Measurements from ENCODE around the gene ZNF536.

The ZNF536 gene

GRCh38 chr19:30567536-30568232 lies 195.5 kb downstream of the ZNF536 start:
- no peak for DNase-seq

GRCh38 chr19:30570194-30570593 lies 198.0 kb downstream of the ZNF536 start:
- DNase-seq = no peak

GRCh38 chr19:30577551-30578105 lies 205.4 kb downstream of the ZNF536 start:
- no peak for DNase-seq

- DNase-seq = no peak
Observed at GRCh38 chr19:30579419-30579818, 207.2 kb downstream of the ZNF536 start.

- no peak for DNase-seq
Observed at GRCh38 chr19:30580673-30581072, 208.5 kb downstream of the ZNF536 start.

- DNase-seq = no peak
Observed at GRCh38 chr19:30584090-30584489, 211.9 kb downstream of the ZNF536 start.

GRCh38 chr19:30587869-30588268 lies 215.7 kb downstream of the ZNF536 start:
- no peak for DNase-seq

- no peak for DNase-seq
Observed at GRCh38 chr19:30590596-30591229, 218.5 kb downstream of the ZNF536 start.

- no peak for DNase-seq
Observed at GRCh38 chr19:30593356-30593755, 221.2 kb downstream of the ZNF536 start.

- no peak for DNase-seq
Observed at GRCh38 chr19:30593975-30594745, 222.0 kb downstream of the ZNF536 start.

- no peak for DNase-seq
Observed at GRCh38 chr19:30596268-30596667, 224.1 kb downstream of the ZNF536 start.

- no peak for DNase-seq
Observed at GRCh38 chr19:30596813-30597399, 224.7 kb downstream of the ZNF536 start.

GRCh38 chr19:30598688-30599087 lies 226.5 kb downstream of the ZNF536 start:
- no peak for DNase-seq

GRCh38 chr19:30602661-30603350 lies 230.6 kb downstream of the ZNF536 start:
- no peak for DNase-seq

GRCh38 chr19:30604657-30605056 lies 232.5 kb downstream of the ZNF536 start:
- DNase-seq = no peak

- no peak for DNase-seq
Observed at GRCh38 chr19:30605333-30605732, 233.1 kb downstream of the ZNF536 start.

GRCh38 chr19:30606114-30607050 lies 234.2 kb downstream of the ZNF536 start:
- DNase-seq = no peak
